ENCODE results near the gene ZDHHC11B. TPM values are rescaled to one million over a fixed set of nuclear protein-coding genes. Genes with fewer than 3 reads are reported as not detected.
A peak's percentile ranks its signal among the peaks of the same experiment; 100 is the strongest.
"Not testable (repeated sequence)": the region's sequence is repeated elsewhere in the genome, so short reads cannot be mapped to it uniquely, and the experiment has no call there.

Gene ZDHHC11B
- total RNA-seq, 4 donors from 2014 or later, result 4.6 to 52.0 (median 28.6) TPM

GRCh38 chr5:776862-777711, 7.4 kb downstream of the ZDHHC11B start:
- H3K4me3 ChIP-seq, result peak overlapping the region in 2 of 4 donors; percentile 10 to 34
- peak overlapping the region in 1 of 4 donors; percentile 48 for H3K27ac ChIP-seq
- no peaks in the 10 kb centered on the region for H3K9me3 ChIP-seq
- H3K4me1 ChIP-seq, result peaks cover 0 to 3% (median 0%) of the 10 kb centered on the region in 4 donors
- peak in 1 of 3 donors; percentile 10 for DNase-seq
- no peaks in the 10 kb centered on the region for H3K36me3 ChIP-seq
- no peak for TF ChIP-seq CTCF (IDR thresholded peaks at IDR 0.05)
- H3K27me3 ChIP-seq, result no peaks in the 10 kb centered on the region

GRCh38 chr5:775961-776861, 8.3 kb downstream of the ZDHHC11B start:
- Histone ChIP-seq H3K4me3 (peak overlapping the region in 1 of 4 donors; percentile 34), H3K27me3 (no peaks in the 10 kb centered on the region), H3K9me3 (no peaks in the 10 kb centered on the region), H3K36me3 (no peaks in the 10 kb centered on the region), H3K27ac (peak overlapping the region in 1 of 4 donors; percentile 48), H3K4me1 (peaks cover 0 to 3% (median 0%) of the 10 kb centered on the region in 4 donors)
- TF ChIP-seq POLR2A (IDR thresholded peaks at IDR 0.05), result no peak
- TF ChIP-seq CTCF (IDR thresholded peaks at IDR 0.05), result no peak
- peak in 1 of 3 donors; percentile 47 for DNase-seq

GRCh38 chr5:775595-775960, 9.0 kb downstream of the ZDHHC11B start:
- not testable (repeated sequence) for H3K27ac ChIP-seq, H3K27me3 ChIP-seq, H3K36me3 ChIP-seq, H3K4me3 ChIP-seq, H3K4me1 ChIP-seq, DNase-seq, H3K9me3 ChIP-seq

- not testable (repeated sequence) for H3K27ac ChIP-seq, DNase-seq
These were observed 9.5 kb downstream of the ZDHHC11B start for GRCh38 chr5:774854-775505.

GRCh38 chr5:774304-774703, 10.2 kb downstream of the ZDHHC11B start:
- DNase-seq, H3K27ac ChIP-seq, H3K9me3 ChIP-seq, H3K4me1 ChIP-seq, H3K4me3 ChIP-seq, H3K27me3 ChIP-seq, H3K36me3 ChIP-seq: not testable (repeated sequence)

More at GRCh38 chr5:774854-775505, 9.5 kb downstream of the ZDHHC11B start:
- H3K4me3 ChIP-seq, H3K27me3 ChIP-seq, H3K36me3 ChIP-seq, H3K4me1 ChIP-seq, H3K9me3 ChIP-seq: not testable (repeated sequence)

GRCh38 chr5:773517-774264, 10.8 kb downstream of the ZDHHC11B start:
- peaks cover 0 to 3% (median 0%) of the 10 kb centered on the region in 4 donors for H3K4me1 ChIP-seq
- H3K27ac ChIP-seq, result no peak overlapping the region
- H3K27me3 ChIP-seq, result no peaks in the 10 kb centered on the region
- no peak for DNase-seq
- no peak for TF ChIP-seq POLR2A (IDR thresholded peaks at IDR 0.05)
- H3K9me3 ChIP-seq, result no peaks in the 10 kb centered on the region
- no peaks in the 10 kb centered on the region for H3K36me3 ChIP-seq
- no peak overlapping the region for H3K4me3 ChIP-seq

GRCh38 chr5:772931-773330, 11.6 kb downstream of the ZDHHC11B start:
- not testable (repeated sequence) for H3K4me3 ChIP-seq, H3K27ac ChIP-seq, H3K36me3 ChIP-seq, H3K4me1 ChIP-seq, H3K27me3 ChIP-seq, H3K9me3 ChIP-seq
- DNase-seq, result peak in 1 of 3 donors; percentile 21

- H3K4me1 ChIP-seq, H3K36me3 ChIP-seq, H3K27me3 ChIP-seq, H3K4me3 ChIP-seq, H3K27ac ChIP-seq, DNase-seq, H3K9me3 ChIP-seq: not testable (repeated sequence)
These were observed 12.0 kb downstream of the ZDHHC11B start for GRCh38 chr5:772547-772890.

- H3K9me3 ChIP-seq, DNase-seq, H3K4me3 ChIP-seq, H3K27ac ChIP-seq, H3K27me3 ChIP-seq, H3K36me3 ChIP-seq, H3K4me1 ChIP-seq: not testable (repeated sequence)
These were observed 12.5 kb downstream of the ZDHHC11B start for GRCh38 chr5:771841-772546.

- H3K4me3 ChIP-seq, H3K27me3 ChIP-seq, H3K36me3 ChIP-seq, H3K9me3 ChIP-seq, H3K27ac ChIP-seq, H3K4me1 ChIP-seq: not testable (repeated sequence)
- DNase-seq, result peak in 1 of 3 donors; percentile 32
These were observed 13.3 kb downstream of the ZDHHC11B start for GRCh38 chr5:771087-771781.

GRCh38 chr5:770585-770984, 13.9 kb downstream of the ZDHHC11B start:
- H3K4me1 ChIP-seq, H3K4me3 ChIP-seq, H3K27me3 ChIP-seq, H3K27ac ChIP-seq, H3K9me3 ChIP-seq, H3K36me3 ChIP-seq: not testable (repeated sequence)
- DNase-seq, result peak in 1 of 3 donors; percentile 27
